IMR-90 (cell line): ENCODE measurements around the gene MAMLD1. TPM values are rescaled to one million over a fixed set of nuclear protein-coding genes. Genes with fewer than 3 reads are reported as not detected.

Experiments used
- ATAC-seq: fragments of 200-7000 bp; cut with Tn5 transposase; 2 replicates; pipeline ENCODE4 v1.9.1; 2020; ENCODE audit warnings: low read depth, mild to moderate bottlenecking, moderate library complexity
- BruUV-seq: library from RNA; stranded (reverse); fragments of 400-500 nt; replicated peaks from 2 replicates; lab custom pipeline; 2021; lab: Mats Ljungman, UMichigan
- CTCF ChIA-PET: fragments of 300-600 bp; formaldehyde crosslinking; extraction: SDS; loops from one replicate; lab custom pipeline; 2021; ENCODE audit warnings: antibody characterized with exemption; lab: Yijun Ruan, JAX
- POLR2A ChIA-PET: fragments of 300-600 bp; sonication (Branson Sonifier 250); formaldehyde crosslinking; loops from one replicate; lab custom pipeline; 2022; ENCODE audit warnings: antibody characterized with exemption; ENCODE audit not compliant: unreplicated experiment; lab: Charles Lee
- DNase-seq: peaks from one replicate; pipeline ENCODE4 v3.0.0; 2013
- H2AFZ ChIP-seq: replicated peaks from 2 replicates; pipeline ENCODE3; 2013; ENCODE audit warnings: low read length, mild to moderate bottlenecking; ENCODE audit not compliant: poor library complexity
- H2AK5ac ChIP-seq: 2 replicates; pipeline ENCODE4 v1.6.1; 2013; ENCODE audit warnings: low read depth, low read length, inconsistent platforms
- H2AK9ac ChIP-seq: replicated peaks from 2 replicates; pipeline ENCODE3; 2013; ENCODE audit warnings: mild to moderate bottlenecking, low read depth, low read length, moderate library complexity; ENCODE audit not compliant: poor library complexity
- H2BK120ac ChIP-seq: 2 replicates; pipeline ENCODE4 v1.6.1; 2013; ENCODE audit warnings: low read depth, low read length, inconsistent platforms
- H2BK15ac ChIP-seq: 3 replicates; pipeline ENCODE4 v1.6.1; 2013; ENCODE audit warnings: low read depth, low read length, inconsistent platforms
- H2BK20ac ChIP-seq: 2 replicates; pipeline ENCODE4 v1.6.1; 2013; ENCODE audit warnings: low read depth, mild to moderate bottlenecking, inconsistent platforms, low read length, moderate library complexity
- H2BK5ac ChIP-seq: 2 replicates; pipeline ENCODE4 v1.6.1; 2013; ENCODE audit warnings: mild to moderate bottlenecking, low read depth, low read length, inconsistent platforms; ENCODE audit not compliant: poor library complexity, severe bottlenecking
- H3K14ac ChIP-seq: replicated peaks from 2 replicates; pipeline ENCODE4 v1.6.1; 2013; ENCODE audit warnings: low read depth, low read length, inconsistent platforms
- H3K18ac ChIP-seq: 2 replicates; pipeline ENCODE4 v1.6.1; 2013; ENCODE audit warnings: low read depth, low read length, control low read depth
- H3K23ac ChIP-seq: 2 replicates; pipeline ENCODE4 v1.6.1; 2013; ENCODE audit warnings: low read depth, low read length, inconsistent platforms
- H3K27ac ChIP-seq: 2 replicates; pipeline ENCODE4 v1.5.1; 2013; ENCODE audit warnings: mild to moderate bottlenecking, control low read depth, low read length; ENCODE audit not compliant: insufficient read depth
- H3K27me3 ChIP-seq: 2 replicates; pipeline ENCODE4 v1.6.1; 2013; ENCODE audit warnings: low read length; ENCODE audit not compliant: control insufficient read depth, insufficient read depth
- H3K36me3 ChIP-seq: 2 replicates; pipeline ENCODE4 v1.6.1; 2013; ENCODE audit warnings: low read length, mixed read lengths; ENCODE audit not compliant: control insufficient read depth, insufficient read depth
- H3K4ac ChIP-seq: 2 replicates; pipeline ENCODE4 v1.6.1; 2013; ENCODE audit warnings: low read depth, low read length, inconsistent platforms
- H3K4me1 ChIP-seq: 2 replicates; pipeline ENCODE4 v1.6.1; 2013; ENCODE audit warnings: low read length, mixed read lengths; ENCODE audit not compliant: control insufficient read depth, insufficient read depth
- H3K4me2 ChIP-seq: 2 replicates; pipeline ENCODE4 v1.6.1; 2013; ENCODE audit warnings: low read depth, mild to moderate bottlenecking, control low read depth, low read length, moderate library complexity
- H3K4me3 ChIP-seq: 2 replicates; pipeline ENCODE4 v1.5.1; 2013; ENCODE audit warnings: low read depth, mild to moderate bottlenecking, control low read depth, low read length, moderate library complexity; ENCODE audit not compliant: insufficient read depth
- H3K56ac ChIP-seq: 2 replicates; pipeline ENCODE4 v1.6.1; 2013; ENCODE audit warnings: low read length, inconsistent platforms; ENCODE audit not compliant: insufficient read depth; ENCODE audit errors: extremely low read depth
- H3K79me1 ChIP-seq, 2 experiments: 2 replicates each; pipeline ENCODE4 v1.6.1; 2013; ENCODE audit warnings: low read length in 2 of 2, inconsistent platforms in 1 of 2, low read depth in 1 of 2
- H3K9ac ChIP-seq: 2 replicates; pipeline ENCODE4 v1.6.1; 2013; ENCODE audit warnings: low read depth, low read length, control low read depth
- H3K9me1 ChIP-seq: 2 replicates; pipeline ENCODE4 v1.6.1; 2013; ENCODE audit warnings: low read length, inconsistent platforms; ENCODE audit not compliant: insufficient read depth
- H3K9me3 ChIP-seq: 2 replicates; pipeline ENCODE4 v1.6.1; 2013; ENCODE audit warnings: low read length; ENCODE audit not compliant: control insufficient read depth, insufficient read depth
- H4K20me1 ChIP-seq: 2 replicates; pipeline ENCODE4 v1.6.1; 2013; ENCODE audit warnings: low read length, inconsistent platforms; ENCODE audit not compliant: insufficient read depth
- H4K5ac ChIP-seq: 2 replicates; pipeline ENCODE4 v1.6.1; 2013; ENCODE audit warnings: mild to moderate bottlenecking, low read depth, low read length, control low read depth
- H4K8ac ChIP-seq, 2 experiments: 2 replicates each; pipeline ENCODE4 v1.6.1; 2013; ENCODE audit warnings: low read depth in 2 of 2, low read length in 2 of 2, control low read depth in 1 of 2, inconsistent platforms in 1 of 2
- H4K91ac ChIP-seq: 2 replicates; pipeline ENCODE4 v1.6.1; 2013; ENCODE audit warnings: low read depth, low read length, inconsistent platforms; ENCODE audit not compliant: insufficient read depth
- BHLHE40 ChIP-seq: fragments of 150-350 bp; IDR thresholded peaks from 2 replicates; pipeline ENCODE4 v1.6.1; 2016; ENCODE audit warnings: mild to moderate bottlenecking, low read depth, low read length
- CEBPB ChIP-seq: IDR thresholded peaks from 2 replicates; pipeline ENCODE4 v1.6.1; 2012; ENCODE audit warnings: low read depth, low read length, improper control_type of control experiment
- CHD1 ChIP-seq: IDR thresholded peaks from 2 replicates; pipeline ENCODE4 v1.6.1; 2012; ENCODE audit warnings: low read depth, low read length, improper control_type of control experiment
- CTCF ChIP-seq: conservative IDR thresholded peaks from 2 replicates; pipeline ENCODE4 v1.5.1; 2012; ENCODE audit warnings: mild to moderate bottlenecking, low read depth, low read length, improper control_type of control experiment
- FOS ChIP-seq: fragments of 150-350 bp; IDR thresholded peaks from 2 replicates; pipeline ENCODE4 v1.6.1; 2016; ENCODE audit warnings: low read depth, low read length
- MAZ ChIP-seq: IDR thresholded peaks from 2 replicates; pipeline ENCODE4 v1.6.1; 2012; ENCODE audit warnings: low read depth, mild to moderate bottlenecking, low read length, improper control_type of control experiment, moderate library complexity, borderline replicate concordance
- MXI1 ChIP-seq: IDR thresholded peaks from 2 replicates; pipeline ENCODE4 v1.6.1; 2012; ENCODE audit warnings: low read depth, mild to moderate bottlenecking, low read length, moderate library complexity, borderline replicate concordance
- NFE2L2 ChIP-seq: fragments of 150-350 bp; IDR thresholded peaks from 2 replicates; pipeline ENCODE4 v1.6.1; 2016; ENCODE audit warnings: low read depth, mild to moderate bottlenecking, low read length
- POLR2A ChIP-seq: IDR thresholded peaks from 2 replicates; pipeline ENCODE4 v1.6.1; 2012; ENCODE audit warnings: mild to moderate bottlenecking, low read depth, low read length
- RAD21 ChIP-seq: IDR thresholded peaks from 2 replicates; pipeline ENCODE4 v1.6.1; 2012; ENCODE audit warnings: low read length, improper control_type of control experiment
- RFX5 ChIP-seq: IDR thresholded peaks from 2 replicates; pipeline ENCODE4 v1.8.0; 2012; ENCODE audit warnings: low read depth, mild to moderate bottlenecking, low read length, moderate library complexity
- SMC3 ChIP-seq: fragments of 150-350 bp; IDR thresholded peaks from 2 replicates; pipeline ENCODE4 v1.6.1; 2016; ENCODE audit warnings: low read depth, mild to moderate bottlenecking, antibody characterized with exemption, low read length, moderate library complexity
- WGBS, 2 experiments: methylation state at CpG; one replicate each; pipeline versions ENCODE4 v1.1.5 to v1.1.7; 2013; ENCODE audit warnings: missing lambda C conversion rate in 2 of 2; ENCODE audit not compliant: insufficient read length in 1 of 2; ENCODE audit errors: extremely low coverage in 2 of 2; 5-methylcytosine and 5-hydroxymethylcytosine counted together
- dilution Hi-C: fragments of 300-500 bp; cut with HindIII; formaldehyde crosslinking; loops from one replicate; pipeline ENCODE4 v1.14.3; 2018; ENCODE audit warnings: low sequenced_read_pairs; ENCODE audit not compliant: unreplicated experiment
- in situ Hi-C: fragments of 300-500 bp; cut with MboI; formaldehyde crosslinking; loops from 3 replicates; pipeline ENCODE4 v1.14.3; 2019; ENCODE audit warnings: low sequenced_read_pairs, inconsistent platforms, mixed read lengths
- intact Hi-C: fragments of 100-400 bp; cut with micrococcal nuclease; formaldehyde crosslinking; loops from 2 replicates; pipeline ENCODE4 v1.10.0; 2022
- polyA plus RNA-seq, 3 experiments: library from polyadenylated mRNA; depleted of rRNA; stranded (reverse); fragments of >200 nt; gene quantifications; 2 replicates each; pipeline ENCODE4 v1.2.3, GENCODE V29; 2012; ENCODE audit warnings: low replicate concordance in 1 of 3
- total RNA-seq: library from RNA; depleted of rRNA; stranded (reverse); fragments of >200 nt; gene quantifications from 2 replicates; pipeline ENCODE4 v1.2.3, GENCODE V29; 2012
- TF ChIP-seq, protein P1 (sequence below): fragments of 150-350 bp; IDR thresholded peaks from 2 replicates; pipeline ENCODE4 v1.6.1; 2016; ENCODE audit warnings: low read depth, mild to moderate bottlenecking, low read length, moderate library complexity, borderline replicate concordance

Gene MAMLD1
- total and polyA plus RNA-seq, 2 of the 4 experiments (the other 2 are of a cell fraction): 1.4 to 11.0 TPM

GRCh38 chrX:150499240-150499639, 136.1 kb downstream of the MAMLD1 start:
- intact Hi-C loops: no loop called here
- peaks cover 0 to 4% of the 10 kb centered on the region in 2 experiments; a peak in 2 of 4 replicates for H3K79me1 ChIP-seq
- DNase-seq (no peak), ATAC-seq (no peak)
- 0 out of 2 replicates have a peak, but pooled peaks cover 2% of the 10 kb centered on the region for H3K36me3 ChIP-seq
- no peak overlapping the region for H4K5ac ChIP-seq
- H3K14ac ChIP-seq: no peak overlapping the region
- no peak overlapping the region for H2BK20ac ChIP-seq
- H4K8ac ChIP-seq: no peak overlapping the region
- TF ChIP-seq MAZ (no peak), SMC3 (no peak), CHD1 (no peak), NFE2L2 (no peak), RFX5 (no peak), CTCF (no peak), POLR2A (no peak), BHLHE40 (no peak), RAD21 (no peak), FOS (no peak), MXI1 (no peak), CEBPB (no peak)
- TF ChIP-seq, protein P1, sequence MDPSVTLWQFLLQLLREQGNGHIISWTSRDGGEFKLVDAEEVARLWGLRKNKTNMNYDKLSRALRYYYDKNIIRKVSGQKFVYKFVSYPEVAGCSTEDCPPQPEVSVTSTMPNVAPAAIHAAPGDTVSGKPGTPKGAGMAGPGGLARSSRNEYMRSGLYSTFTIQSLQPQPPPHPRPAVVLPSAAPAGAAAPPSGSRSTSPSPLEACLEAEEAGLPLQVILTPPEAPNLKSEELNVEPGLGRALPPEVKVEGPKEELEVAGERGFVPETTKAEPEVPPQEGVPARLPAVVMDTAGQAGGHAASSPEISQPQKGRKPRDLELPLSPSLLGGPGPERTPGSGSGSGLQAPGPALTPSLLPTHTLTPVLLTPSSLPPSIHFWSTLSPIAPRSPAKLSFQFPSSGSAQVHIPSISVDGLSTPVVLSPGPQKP: no peak
- H4K20me1 ChIP-seq: peaks cover 3% of the 10 kb centered on the region
- no peak overlapping the region for H3K27ac ChIP-seq
- no CpG with 5 or more reads among the region's 3 CpGs for WGBS, 2 experiments
- dilution Hi-C loops: no loop called here
- ChIA-PET POLR2A (no interaction called here), CTCF (no interaction called here)
- BruUV-seq: no TSS peak
- no peak overlapping the region for H3K56ac ChIP-seq
- no peaks in the 10 kb centered on the region for H3K9me1 ChIP-seq
- H3K27me3 ChIP-seq: no peaks in the 10 kb centered on the region; the same call in 1 of the 2 replicates
- H2AK5ac ChIP-seq: no peak overlapping the region
- no peak overlapping the region for H3K23ac ChIP-seq
- H4K91ac ChIP-seq: no peak overlapping the region
- no peak overlapping the region for H2BK15ac ChIP-seq
- H2BK120ac ChIP-seq: no peak overlapping the region
- no peak overlapping the region for H3K18ac ChIP-seq
- H3K9me3 ChIP-seq: no peaks in the 10 kb centered on the region
- in situ Hi-C loops: loop anchor here (25.0 kb wide), 1 partner anchor 537 kb away; no protein-coding TSS in a partner anchor
- H2AK9ac ChIP-seq: no peak overlapping the region
- no peak overlapping the region for H3K4ac ChIP-seq
- no peak overlapping the region for H3K4me3 ChIP-seq
- no peak overlapping the region for H2AFZ ChIP-seq
- no peak overlapping the region for H2BK5ac ChIP-seq
- no peak overlapping the region for H3K9ac ChIP-seq
- H3K4me2 ChIP-seq: no peak overlapping the region
- H3K4me1 ChIP-seq: no peaks in the 10 kb centered on the region
